ENCODE measurements around the gene SERPINB10.

DNA sequence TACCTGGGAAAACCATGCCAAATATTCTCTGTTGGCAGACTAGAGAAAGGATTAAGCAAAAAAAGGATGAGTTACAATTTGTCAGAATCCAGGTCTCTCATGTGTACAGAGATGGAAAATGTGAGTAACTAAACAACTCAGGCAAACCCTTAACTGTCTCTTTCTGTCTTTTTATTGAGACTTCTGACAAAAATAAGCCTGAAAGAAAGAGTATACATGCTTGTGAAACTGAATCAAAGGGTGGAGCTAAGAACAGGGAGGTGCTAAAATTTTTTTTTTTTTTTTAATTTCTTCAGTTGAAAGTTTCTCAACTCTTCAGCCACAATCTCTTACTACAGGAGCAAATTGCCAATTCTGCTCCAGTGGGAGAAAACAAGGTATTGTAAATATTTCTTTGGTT is at the start of gene SERPINB10:
- TF ChIP-seq, protein P1, sequence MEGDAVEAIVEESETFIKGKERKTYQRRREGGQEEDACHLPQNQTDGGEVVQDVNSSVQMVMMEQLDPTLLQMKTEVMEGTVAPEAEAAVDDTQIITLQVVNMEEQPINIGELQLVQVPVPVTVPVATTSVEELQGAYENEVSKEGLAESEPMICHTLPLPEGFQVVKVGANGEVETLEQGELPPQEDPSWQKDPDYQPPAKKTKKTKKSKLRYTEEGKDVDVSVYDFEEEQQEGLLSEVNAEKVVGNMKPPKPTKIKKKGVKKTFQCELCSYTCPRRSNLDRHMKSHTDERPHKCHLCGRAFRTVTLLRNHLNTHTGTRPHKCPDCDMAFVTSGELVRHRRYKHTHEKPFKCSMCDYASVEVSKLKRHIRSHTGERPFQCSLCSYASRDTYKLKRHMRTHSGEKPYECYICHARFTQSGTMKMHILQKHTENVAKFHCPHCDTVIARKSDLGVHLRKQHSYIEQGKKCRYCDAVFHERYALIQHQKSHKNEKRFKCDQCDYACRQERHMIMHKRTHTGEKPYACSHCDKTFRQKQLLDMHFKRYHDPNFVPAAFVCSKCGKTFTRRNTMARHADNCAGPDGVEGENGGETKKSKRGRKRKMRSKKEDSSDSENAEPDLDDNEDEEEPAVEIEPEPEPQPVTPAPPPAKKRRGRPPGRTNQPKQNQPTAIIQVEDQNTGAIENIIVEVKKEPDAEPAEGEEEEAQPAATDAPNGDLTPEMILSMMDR (IDR thresholded peaks at IDR 0.05): no peak
- TF ChIP-seq EZH2 (IDR thresholded peaks at IDR 0.05; ENCODE audit: borderline replicate concordance, insufficient read depth, low read depth, low read length, poor library complexity, severe bottlenecking): no peak
